Loucy (cell line): ENCODE measurements around the gene STON2.
"Not testable (repeated sequence)": the region's sequence is repeated elsewhere in the genome, so short reads cannot be mapped to it uniquely, and the experiment has no call there.

Experiments
- H2AFZ ChIP-seq: fragments of 200-600 bp; sonication (generic); 2 replicates; pipeline ENCODE4 v1.6.0; 2016; ENCODE audit warnings: antibody characterized with exemption, mild to moderate bottlenecking, low read length, moderate library complexity
- H3F3A ChIP-seq: fragments of 200-600 bp; 2 replicates; pipeline ENCODE4 v1.6.0; 2016; ENCODE audit warnings: antibody characterized with exemption, low read depth, mild to moderate bottlenecking
- H3K27me3 ChIP-seq: fragments of 200-600 bp; sonication (generic); 2 replicates; pipeline ENCODE4 v1.6.1; 2014; ENCODE audit warnings: low read length, mild to moderate bottlenecking; ENCODE audit not compliant: insufficient read depth, poor library complexity, severe bottlenecking
- H3K36me3 ChIP-seq: fragments of 200-600 bp; sonication (generic); 2 replicates; pipeline ENCODE4 v1.6.1; 2016; ENCODE audit warnings: low read length; ENCODE audit not compliant: insufficient read depth
- H3K4me1 ChIP-seq: fragments of 200-600 bp; sonication (generic); 2 replicates; pipeline ENCODE4 v1.5.1; 2014; ENCODE audit warnings: low read length, mild to moderate bottlenecking; ENCODE audit not compliant: insufficient read depth, poor library complexity, severe bottlenecking
- H3K4me2 ChIP-seq: fragments of 200-600 bp; sonication (generic); 2 replicates; pipeline ENCODE4 v1.6.0; 2014; ENCODE audit warnings: antibody characterized with exemption, low read length, low read depth, mild to moderate bottlenecking; ENCODE audit not compliant: poor library complexity, severe bottlenecking
- H3K4me3 ChIP-seq: fragments of 200-600 bp; sonication (generic); 2 replicates; pipeline ENCODE4 v1.5.1; 2014; ENCODE audit warnings: low read length, mild to moderate bottlenecking, mixed read lengths; ENCODE audit not compliant: poor library complexity, severe bottlenecking
- H3K79me2 ChIP-seq: fragments of 200-600 bp; sonication (generic); 2 replicates; pipeline ENCODE4 v1.6.1; 2014; ENCODE audit warnings: low read length; ENCODE audit not compliant: insufficient read depth
- H3K9ac ChIP-seq: fragments of 200-600 bp; sonication (generic); 2 replicates; pipeline ENCODE4 v1.6.0; 2014; ENCODE audit warnings: mild to moderate bottlenecking, low read depth, low read length, moderate library complexity; ENCODE audit not compliant: poor library complexity, severe bottlenecking
- H3K9me2 ChIP-seq: fragments of 200-600 bp; sonication (generic); replicated peaks from 2 replicates; pipeline ENCODE4 v1.6.1; 2016; ENCODE audit warnings: low read depth, low read length, mixed read lengths
- H3K9me3 ChIP-seq: fragments of 200-600 bp; sonication (generic); 2 replicates; pipeline ENCODE4 v1.6.1; 2014; ENCODE audit warnings: mild to moderate bottlenecking, antibody characterized with exemption, low read length, low read depth; ENCODE audit not compliant: insufficient read depth
- H4K20me1 ChIP-seq: fragments of 200-600 bp; sonication (generic); 2 replicates; pipeline ENCODE4 v1.6.0; 2014; ENCODE audit warnings: antibody characterized with exemption, low read length, mild to moderate bottlenecking; ENCODE audit not compliant: insufficient read depth, poor library complexity, severe bottlenecking
- CTCF ChIP-seq: fragments of 200-600 bp; sonication (generic); conservative IDR thresholded peaks from 2 replicates; pipeline ENCODE4 v1.5.1; 2014; ENCODE audit warnings: mild to moderate bottlenecking, antibody characterized with exemption, low read length
- EZH2phosphoT487 ChIP-seq: fragments of 200-600 bp; IDR thresholded peaks from 2 replicates; pipeline ENCODE4 v1.6.1; 2018; ENCODE audit warnings: antibody characterized with exemption, mild to moderate bottlenecking, moderate library complexity, borderline replicate concordance

Gene STON2

DNA sequence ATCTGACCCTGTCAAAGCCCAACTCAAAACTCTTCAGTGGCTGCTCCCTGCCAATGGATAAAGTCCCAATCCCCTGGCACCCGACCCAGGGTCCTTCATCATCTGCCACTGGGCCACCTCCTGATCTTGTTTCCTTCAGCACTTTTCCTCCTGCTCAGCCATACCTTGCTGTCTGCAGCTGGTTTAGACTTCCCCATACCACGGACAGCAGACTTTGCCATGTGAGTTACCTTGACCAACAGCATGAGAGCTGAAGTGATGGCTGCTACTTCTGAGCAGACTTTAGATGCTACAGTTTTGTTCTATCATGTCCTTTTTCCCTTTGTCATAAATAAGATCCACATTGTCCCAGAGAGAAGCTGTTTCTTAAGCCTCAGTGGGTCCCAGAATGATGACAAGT, 33.3 kb upstream of the STON2 start:
- Histone ChIP-seq H3K9me2 (no peaks in the 10 kb centered on the region), H3K4me1 (peaks cover 3% of the 10 kb centered on the region), H4K20me1 (no peaks in the 10 kb centered on the region), H2AFZ (no peak overlapping the region), H3K27me3 (peaks cover 44% of the 10 kb centered on the region), H3K4me3 (no peak overlapping the region), H3K36me3 (no peaks in the 10 kb centered on the region), H3K79me2 (no peaks in the 10 kb centered on the region), H3K4me2 (no peak overlapping the region), H3K9ac (no peak overlapping the region), H3K9me3 (no peaks in the 10 kb centered on the region), H3F3A (no peaks in the 10 kb centered on the region)
- no peak for TF ChIP-seq CTCF
- no peak for TF ChIP-seq EZH2phosphoT487

DNA sequence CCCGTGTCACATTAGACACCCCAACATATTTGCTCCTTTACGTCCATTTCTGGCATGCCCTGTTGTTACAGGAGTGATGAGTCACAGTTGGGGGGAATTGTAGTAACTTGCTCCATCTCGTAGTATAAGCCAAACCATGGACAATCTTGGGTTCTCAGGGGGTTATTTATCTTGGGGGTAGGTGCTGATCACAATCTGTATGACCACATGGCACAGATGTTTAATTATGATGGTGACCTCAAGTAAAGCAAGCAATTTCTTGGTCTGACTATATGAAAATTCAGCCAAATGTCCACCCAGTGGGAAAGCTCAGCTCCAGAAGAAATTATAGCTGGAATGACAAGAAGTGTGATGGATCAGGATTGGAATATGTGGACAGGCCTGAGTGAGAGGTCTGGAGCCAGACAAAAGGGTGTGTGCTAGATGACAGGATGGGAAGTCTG, 32.1 kb upstream of the STON2 start:
- no peak for TF ChIP-seq EZH2phosphoT487
- no peak for TF ChIP-seq CTCF
- H3K4me3 ChIP-seq: no peak overlapping the region
- no peaks in the 10 kb centered on the region for H3K9me2 ChIP-seq
- no peaks in the 10 kb centered on the region for H3K79me2 ChIP-seq
- H3K9me3 ChIP-seq: no peaks in the 10 kb centered on the region
- no peaks in the 10 kb centered on the region for H3K36me3 ChIP-seq
- H3K9ac ChIP-seq: no peak overlapping the region
- H3F3A ChIP-seq: no peaks in the 10 kb centered on the region
- H3K27me3 ChIP-seq: peaks cover 36% of the 10 kb centered on the region
- no peak overlapping the region for H2AFZ ChIP-seq
- H4K20me1 ChIP-seq: no peaks in the 10 kb centered on the region
- H3K4me1 ChIP-seq: peaks cover 3% of the 10 kb centered on the region
- H3K4me2 ChIP-seq: no peak overlapping the region

- H3K36me3 ChIP-seq: no peaks in the 10 kb centered on the region
- H3K9me2 ChIP-seq: no peaks in the 10 kb centered on the region
- H3K4me1 ChIP-seq: no peaks in the 10 kb centered on the region
- H3K9me3 ChIP-seq: no peaks in the 10 kb centered on the region
- H3K9ac ChIP-seq: no peak overlapping the region
- H3K4me2 ChIP-seq: no peak overlapping the region
- H3F3A ChIP-seq: no peaks in the 10 kb centered on the region
- no peaks in the 10 kb centered on the region for H3K79me2 ChIP-seq
- TF ChIP-seq CTCF (no peak), EZH2phosphoT487 (no peak)
- H3K4me3 ChIP-seq: no peak overlapping the region
- H4K20me1 ChIP-seq: no peaks in the 10 kb centered on the region
- H3K27me3 ChIP-seq: peaks cover 17% of the 10 kb centered on the region
- H2AFZ ChIP-seq: no peak overlapping the region
These were observed 30.1 kb upstream of the STON2 start for GRCh38 chr14:81430235-81430634.

- not testable (repeated sequence) for H4K20me1 ChIP-seq
These were observed 29.6 kb upstream of the STON2 start for GRCh38 chr14:81429749-81430148.

More at GRCh38 chr14:81429749-81430148, 29.6 kb upstream of the STON2 start:
- not testable (repeated sequence) for H3K79me2 ChIP-seq, H3K9me2 ChIP-seq, H3K4me1 ChIP-seq, H3F3A ChIP-seq, H2AFZ ChIP-seq, H3K9me3 ChIP-seq, H3K9ac ChIP-seq, H3K4me2 ChIP-seq, H3K36me3 ChIP-seq, H3K4me3 ChIP-seq
- H3K27me3 ChIP-seq: peaks cover 13% of the 10 kb centered on the region
